Ammon's horn (tissue), 1 donor: ENCODE data around the gene STARD6.
"Not testable (repeated sequence)": the region's sequence is repeated elsewhere in the genome, so short reads cannot be mapped to it uniquely, and the experiment has no call there.

ENCODE experiments used
- DNase-seq: peaks from one replicate; pipeline ENCODE4 v3.0.0-alpha.2; 2016; ENCODE audit warnings: low spot score

Gene STARD6

DNA sequence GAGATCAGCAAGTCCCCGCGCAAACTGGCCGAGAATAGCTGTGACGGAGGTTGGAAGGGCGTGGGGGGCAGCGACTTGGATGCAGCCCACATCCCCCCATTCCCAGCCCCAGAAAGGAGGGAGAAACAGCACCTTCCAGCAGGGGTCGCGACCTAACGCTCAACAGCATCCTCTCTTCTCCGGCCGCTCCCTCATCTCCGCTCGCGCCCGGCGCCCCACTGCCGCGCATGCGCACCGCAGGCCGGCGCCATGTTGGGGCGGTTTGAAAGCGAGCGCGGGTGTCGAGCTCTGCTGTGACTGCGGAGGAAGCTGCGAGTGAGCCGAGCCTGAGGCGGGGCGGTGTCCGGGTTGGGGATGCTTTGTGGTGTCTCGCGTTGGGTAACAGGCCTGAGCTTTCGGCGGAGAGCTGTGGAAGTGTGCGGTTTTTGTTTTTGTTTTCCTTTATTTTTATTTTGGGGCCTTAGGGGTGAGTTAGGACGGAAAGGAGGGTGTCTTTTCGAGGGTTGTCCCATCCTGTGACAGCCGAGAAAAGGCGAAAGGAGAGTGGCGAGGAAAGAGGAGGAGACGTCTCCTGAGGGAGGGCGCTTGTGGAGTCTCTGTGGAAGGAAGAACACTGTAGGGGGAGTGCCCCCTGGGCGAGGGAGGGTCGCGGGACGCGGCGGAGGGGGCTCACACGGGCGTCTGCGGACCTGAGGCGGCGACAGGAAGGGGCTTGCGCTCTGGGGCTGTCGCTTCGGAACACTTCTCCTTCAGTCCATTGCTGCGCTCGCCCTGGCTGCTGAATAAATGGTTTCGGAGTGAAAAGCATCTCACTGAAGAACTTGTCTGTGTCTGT, at the start of gene STARD6, which contains the start of gene C18orf54:
STARD6 (minus strand) TSS at position 199 of the 835 bp plus-strand sequence. CDS start 3,285 bp downstream, outside the sequence.
C18orf54 (plus strand) TSS at position 247 of the 835 bp plus-strand sequence. CDS start 2,667 bp downstream, outside the sequence.
- peak; percentile 89 for DNase-seq

- DNase-seq: no peak
These were observed 47.6 kb upstream of the STARD6 start for GRCh38 chr18:54405290-54405689.

DNA sequence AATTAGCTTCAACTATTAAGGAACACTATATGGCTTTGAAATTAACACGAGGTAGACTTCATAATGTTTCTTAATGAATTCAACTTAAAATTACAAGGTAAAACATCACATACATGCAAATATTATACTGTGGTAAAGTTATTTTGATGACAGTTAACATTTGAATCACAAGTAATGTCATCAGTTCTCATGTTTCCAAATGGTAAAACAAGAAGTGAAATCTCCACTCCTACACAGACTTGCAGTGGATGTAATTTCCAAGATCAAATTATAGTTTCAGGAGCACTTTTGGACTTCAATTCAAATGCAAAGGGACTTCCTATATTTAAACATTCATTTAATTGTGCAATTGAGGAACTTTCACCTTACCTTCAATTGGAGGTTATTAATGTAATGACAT, 39.1 kb upstream of the STARD6 start:
- DNase-seq: no peak

DNA sequence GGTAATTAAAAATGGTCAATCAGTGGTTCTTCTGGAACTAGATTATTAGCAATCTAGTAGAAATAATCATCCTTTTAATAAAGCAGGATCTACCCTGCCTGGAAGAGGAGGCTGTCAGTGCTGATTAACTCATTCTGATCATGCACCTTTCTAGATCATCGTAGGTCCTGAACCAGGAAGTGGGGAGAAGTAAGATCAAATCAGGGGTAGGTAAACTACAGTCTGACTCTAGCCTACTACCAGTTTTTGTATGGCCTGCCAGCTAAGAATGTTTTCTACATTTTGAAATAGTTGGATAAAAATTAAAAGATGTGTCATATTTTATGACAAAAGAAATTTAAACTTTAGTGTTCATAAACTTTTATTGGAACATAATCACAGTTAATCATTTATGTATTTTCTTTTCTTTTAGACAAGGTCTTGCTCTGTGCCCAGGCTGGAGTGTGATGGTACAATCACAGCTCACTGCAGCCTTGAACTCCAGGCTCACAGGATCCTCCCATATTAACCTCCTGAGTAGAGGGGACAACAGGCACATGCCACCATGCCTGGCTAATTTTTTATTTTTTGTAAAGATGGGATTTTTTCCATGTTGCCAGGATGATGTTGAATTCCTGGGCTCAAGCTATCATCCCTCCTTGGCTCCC, 36.1 kb upstream of the STARD6 start:
- DNase-seq: no peak

GRCh38 chr18:54392543-54393023, 34.9 kb upstream of the STARD6 start:
- peak; percentile 61 for DNase-seq

GRCh38 chr18:54390838-54391237, 33.2 kb upstream of the STARD6 start:
- no peak for DNase-seq

DNA sequence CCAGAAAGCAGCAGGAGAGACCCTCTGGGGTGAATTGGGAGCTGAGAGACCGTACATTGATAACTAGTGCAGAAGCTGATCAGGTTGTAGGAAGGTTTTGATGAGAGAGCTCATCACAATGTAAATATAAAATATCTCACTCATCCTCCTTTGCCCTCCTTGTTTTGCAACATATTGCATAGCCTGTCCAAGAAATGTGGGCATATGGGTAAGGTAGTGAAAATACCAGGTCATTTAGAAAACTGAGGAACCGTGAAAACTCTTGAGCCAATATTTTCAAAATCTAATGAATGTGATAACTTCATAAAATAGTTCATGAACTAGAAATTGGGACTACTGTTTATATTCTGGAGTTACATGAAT, 31.5 kb upstream of the STARD6 start:
- DNase-seq: no peak

DNA sequence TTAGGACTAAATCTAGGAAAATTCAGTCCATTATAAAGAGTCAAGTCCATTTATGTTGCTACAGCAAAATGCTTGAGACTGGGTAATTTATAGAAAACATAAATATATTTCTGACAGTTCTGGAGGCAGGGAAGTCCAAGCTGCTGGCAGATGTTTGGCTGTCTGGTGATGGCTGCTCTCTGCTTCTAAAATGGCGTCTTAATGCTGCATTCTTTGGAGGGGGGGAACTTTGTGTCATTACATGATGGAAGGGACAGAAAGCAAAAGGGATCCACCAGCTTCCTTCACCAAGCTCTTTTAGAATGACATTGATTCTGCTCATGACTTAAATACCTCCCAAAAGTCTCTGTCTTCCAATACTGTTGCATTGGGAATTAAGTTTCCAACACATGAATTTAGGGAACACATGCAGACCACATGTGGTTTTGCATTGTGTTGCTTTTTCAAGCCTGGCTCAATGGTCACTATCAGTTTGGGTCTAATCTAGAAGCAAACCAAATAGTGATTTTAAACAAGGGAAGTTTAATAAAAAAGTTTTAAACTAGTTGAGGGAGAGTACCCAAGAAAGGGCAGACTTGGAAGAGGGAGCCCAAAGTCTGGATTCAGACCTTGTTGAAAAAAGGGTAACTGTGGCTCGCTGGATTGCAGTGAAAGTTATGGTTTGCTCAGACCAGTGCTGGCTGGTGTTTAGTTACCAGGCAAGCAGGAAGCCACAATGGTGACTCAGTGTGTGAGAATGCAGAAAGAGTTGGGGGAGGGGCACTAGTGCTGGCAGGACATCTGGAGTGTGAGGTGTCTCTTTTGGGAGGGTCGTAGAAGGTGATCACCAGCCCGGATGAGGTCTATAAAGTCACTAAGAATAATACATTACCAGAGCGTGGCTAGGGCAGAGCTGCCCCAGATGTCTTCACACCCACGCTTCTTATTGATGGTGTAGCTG, 30.8 kb upstream of the STARD6 start:
- DNase-seq: no peak

- no peak for DNase-seq
These were observed 30.0 kb upstream of the STARD6 start for GRCh38 chr18:54387631-54388030.

- not testable (repeated sequence) for DNase-seq
These were observed 29.3 kb upstream of the STARD6 start for GRCh38 chr18:54386800-54387495.

GRCh38 chr18:54386043-54386442, 28.4 kb upstream of the STARD6 start:
- DNase-seq: no peak

GRCh38 chr18:54382733-54383252, 25.1 kb upstream of the STARD6 start:
- no peak for DNase-seq

GRCh38 chr18:54382076-54382475, 24.4 kb upstream of the STARD6 start:
- no peak for DNase-seq

DNA sequence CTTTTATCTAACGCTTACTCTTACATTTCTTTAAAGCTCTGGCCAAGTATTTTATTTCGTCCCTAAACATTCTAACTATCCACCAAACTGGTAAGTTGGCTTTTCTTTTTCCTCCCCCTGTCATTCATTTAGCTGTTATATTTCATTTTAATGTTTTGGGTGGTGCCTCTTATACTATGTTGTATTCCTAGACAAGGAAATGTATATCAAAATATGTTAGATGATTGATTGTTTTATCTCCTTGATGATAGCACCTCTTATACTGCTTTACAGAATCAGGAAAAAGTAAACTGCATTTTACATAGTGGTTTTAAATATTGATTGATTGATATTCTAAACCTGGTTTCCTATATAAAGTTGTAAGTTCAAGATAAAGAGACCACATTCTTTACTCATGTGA, 24.0 kb upstream of the STARD6 start:
- DNase-seq: no peak

DNA sequence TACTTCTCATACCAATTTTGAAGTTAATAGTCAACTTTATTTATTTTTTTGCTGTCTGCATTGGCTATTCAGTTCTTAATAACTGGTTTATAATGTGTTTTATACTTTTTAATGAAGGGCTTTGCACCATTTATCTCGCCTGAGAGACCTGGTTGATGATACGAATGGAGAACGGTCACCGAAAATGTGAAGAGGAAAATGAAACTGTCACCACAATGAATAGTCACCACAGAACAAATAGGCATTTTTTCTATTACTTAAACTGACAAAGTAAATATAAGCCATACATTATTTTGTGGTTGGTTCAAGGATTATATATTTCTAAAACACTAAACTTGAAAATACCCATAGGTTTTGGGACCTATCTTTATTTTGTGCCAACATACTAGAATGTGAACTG, 20.4 kb upstream of the STARD6 start:
- DNase-seq: no peak

DNA sequence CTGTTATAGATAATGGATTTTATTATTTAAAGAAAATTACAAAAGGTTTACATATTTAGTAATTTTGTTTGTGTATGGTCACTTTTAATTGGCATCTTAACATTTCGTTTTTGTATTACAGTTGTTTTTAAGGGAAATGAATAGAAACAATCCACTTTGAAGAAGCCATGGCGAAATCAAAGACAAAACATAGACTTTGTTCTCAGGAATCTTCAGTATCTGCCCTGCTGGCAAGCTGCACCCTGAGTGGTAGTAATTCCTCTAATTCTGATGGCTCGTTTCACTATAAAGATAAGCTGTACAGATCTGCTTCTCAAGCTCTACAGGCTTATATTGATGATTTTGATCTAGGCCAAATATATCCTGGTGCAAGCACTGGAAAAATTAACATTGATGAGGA, 2.7 kb upstream of the STARD6 start:
- DNase-seq: no peak

DNA sequence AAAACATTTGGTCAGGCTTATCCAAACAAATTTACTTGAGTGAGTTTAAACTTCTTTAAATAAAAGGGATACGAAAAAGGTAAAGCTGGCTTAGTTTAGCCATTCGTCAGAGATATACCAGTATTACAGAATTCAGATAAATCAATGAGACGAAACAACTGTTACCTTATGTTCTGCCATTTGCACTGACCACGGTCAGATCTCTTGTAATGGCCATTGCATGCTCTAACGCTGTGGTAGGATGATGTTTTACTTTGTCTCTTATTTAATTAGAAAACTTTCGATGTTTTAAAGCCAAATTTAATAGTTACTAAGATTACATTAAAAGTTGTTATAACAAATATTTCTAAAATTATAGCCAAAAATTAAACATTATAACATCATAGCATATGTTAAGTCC, 1.6 kb upstream of the STARD6 start:
- DNase-seq: no peak

- no peak for DNase-seq
These were observed 910 bp upstream of the STARD6 start for GRCh38 chr18:54358495-54359040.

GRCh38 chr18:54357082-54357659, 487 bp downstream of the STARD6 start:
- peak; percentile 10 for DNase-seq

- DNase-seq: no peak
These were observed 6.5 kb downstream of the STARD6 start for GRCh38 chr18:54351186-54351585.

DNA sequence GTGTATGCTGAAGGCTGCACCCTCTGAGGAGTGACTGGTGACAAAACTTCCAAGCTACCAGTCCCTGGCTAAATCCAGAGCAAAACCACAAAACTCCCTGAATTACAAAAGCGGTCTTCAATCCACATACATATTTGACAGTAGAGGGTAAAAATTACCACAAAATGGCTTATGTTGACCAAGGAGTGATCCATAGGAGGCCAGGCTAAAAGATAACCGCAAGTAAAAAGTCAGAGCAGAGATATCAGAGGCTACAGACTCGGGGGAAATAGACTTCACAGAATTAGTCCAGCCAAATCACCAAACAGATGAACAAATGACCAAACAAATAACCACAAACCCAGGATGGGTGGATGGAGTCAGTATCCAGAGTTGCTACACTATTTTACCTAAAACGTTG, 19.4 kb downstream of the STARD6 start:
- no peak for DNase-seq
